Erythroblast (primary cell): ENCODE measurements around the gene FBXW12.

Source experiments
- GATA1 ChIP-seq: IDR thresholded peaks from 2 replicates; pipeline ENCODE4 v1.6.1; 2011; ENCODE audit warnings: low read depth, mild to moderate bottlenecking, control low read depth, low read length, moderate library complexity
- POLR2A ChIP-seq: IDR thresholded peaks from 2 replicates; pipeline ENCODE4 v1.6.1; 2011; ENCODE audit warnings: mild to moderate bottlenecking, low read length

GRCh38 chr3:48433472-48434118, 61.6 kb downstream of the FBXW12 start:
- TF ChIP-seq POLR2A (no peak), GATA1 (no peak)
